Tongue (tissue), 3 donors: Measurements from ENCODE around the gene ELL3. TPM values are rescaled to one million over a fixed set of nuclear protein-coding genes. Genes with fewer than 3 reads are reported as not detected.

Experiments used
- DNase-seq: peaks from one replicate; pipeline ENCODE4 v3.0.0-alpha.2; 2015
- small RNA-seq: library from RNA; depleted of rRNA; stranded (forward); fragments of <200 nt; gene quantifications from one replicate; pipeline ENCODE3, GENCODE V24; 2014; ENCODE audit warnings: low replicate concordance
- total RNA-seq: library from RNA; depleted of rRNA; stranded (reverse); fragments of >200 nt; gene quantifications from one replicate; pipeline ENCODE4 v1.2.3, GENCODE V29; 2014

The ELL3 gene
- total RNA-seq, 1 donor from 2014 or later: 6.1 TPM

GRCh38 chr15:43723151-43723550 is 53.6 kb downstream of the ELL3 start:
- DNase-seq: no peak

Small RNAs within 50 kb of the gene (small RNA-seq; reads per million reads assigned to genes)
- gene MIR1282 (not detected), gene RNU6-354P (not detected)

Other genes starting within 250 kb of the ELL3 start
- 15.5 TPM for gene PPIP5K1, start 186.8 kb downstream of the ELL3 start, total RNA-seq
- gene CKMT1B, start 182.9 kb downstream of the ELL3 start, total RNA-seq: 4.3 TPM
- 0.21 TPM for gene STRC, start 158.2 kb downstream of the ELL3 start, total RNA-seq
- 0.51 TPM for gene CATSPER2, start 128.1 kb downstream of the ELL3 start, total RNA-seq
- gene CKMT1A, start 83.1 kb downstream of the ELL3 start, total RNA-seq: 0.31 TPM
- 126 TPM for gene PDIA3, start 30.5 kb downstream of the ELL3 start, total RNA-seq
- gene SERF2, start 15.4 kb upstream of the ELL3 start, total RNA-seq: 272 TPM
- 0.10 TPM for gene SERINC4, start 23.3 kb upstream of the ELL3 start, total RNA-seq
- 2.6 TPM for gene HYPK, start 23.6 kb upstream of the ELL3 start, total RNA-seq
- gene MFAP1, start 47.7 kb upstream of the ELL3 start, total RNA-seq: 24.3 TPM
- 11.7 TPM for gene WDR76, start 50.0 kb upstream of the ELL3 start, total RNA-seq